Activated CD4-positive, alpha-beta T cell treated with anti-CD3 and anti-CD28 coated beads for 36 hours (primary cell): ENCODE results near the gene PAK3. TPM values are rescaled to one million over a fixed set of nuclear protein-coding genes. Genes with fewer than 3 reads are reported as not detected.

Experiments used
- ATAC-seq: fragments of 200-7000 bp; cut with Tn5 transposase; one replicate; pipeline ENCODE4 v1.10.0; 2021; ENCODE audit warnings: mild to moderate bottlenecking, moderate library complexity
- CTCF ChIA-PET: fragments of 350-600 bp; sonication (Branson Sonifier 250); formaldehyde crosslinking; loops from one replicate; lab custom pipeline; 2021; ENCODE audit warnings: antibody characterized with exemption; lab: Charles Lee
- POLR2A ChIA-PET: fragments of 350-600 bp; sonication (Branson Sonifier 250); formaldehyde crosslinking; loops from one replicate; lab custom pipeline; 2021; ENCODE audit warnings: antibody characterized with exemption, inconsistent platforms; lab: Charles Lee
- DNase-seq: peaks from one replicate; pipeline ENCODE4 v3.0.0-alpha.2; 2020
- H3K27ac Mint-ChIP-seq: one replicate; pipeline ENCODE4 v1.8.0; 2021; ENCODE audit warnings: mixed read lengths
- H3K27me3 Mint-ChIP-seq: one replicate; pipeline ENCODE4 v1.8.0; 2021; ENCODE audit warnings: mixed read lengths
- H3K36me3 Mint-ChIP-seq: one replicate; pipeline ENCODE4 v1.8.0; 2021; ENCODE audit warnings: low read depth, mixed read lengths
- H3K4me1 Mint-ChIP-seq: one replicate; pipeline ENCODE4 v1.8.0; 2021; ENCODE audit warnings: mixed read lengths
- H3K4me3 Mint-ChIP-seq: one replicate; pipeline ENCODE4 v1.8.0; 2021; ENCODE audit warnings: mild to moderate bottlenecking, moderate library complexity, mixed read lengths
- H3K9me3 Mint-ChIP-seq: one replicate; pipeline ENCODE4 v1.8.0; 2021; ENCODE audit warnings: low read depth, mixed read lengths
- intact Hi-C, 2 experiments: fragments of 100-400 bp; cut with DNase I in 1 of 2; cut with micrococcal nuclease in 1 of 2; formaldehyde crosslinking; loops; one replicate each; pipeline versions ENCODE4 v1.14.2 to v1.15.1; 2022 to 2024; cut with DNase I, micrococcal nuclease
- total RNA-seq, 2 experiments: library from RNA; stranded (reverse); gene quantifications; one replicate each; pipeline ENCODE4 v1.2.3, GENCODE V29; 2021

PAK3 gene
- total RNA-seq, 2 experiments from 2014 or later = 0.26 to 0.37 TPM

- no peaks in the 10 kb centered on the region for H3K9me3 Mint-ChIP-seq
- POLR2A ChIA-PET = interaction anchor here (0.7 kb wide), 1 partner anchor 297 kb away, joined by 3 read pairs; no protein-coding TSS in a partner anchor
- peaks cover 10% of the 10 kb centered on the region for H3K4me1 Mint-ChIP-seq
- H3K27me3 Mint-ChIP-seq = no peaks in the 10 kb centered on the region
- H3K36me3 Mint-ChIP-seq = no peaks in the 10 kb centered on the region
- no peak for DNase-seq
- CTCF ChIA-PET = interaction anchor here (1.0 kb wide), 1 partner anchor 47 kb away, joined by 3 read pairs; no protein-coding TSS in a partner anchor
- H3K4me3 Mint-ChIP-seq = no peak overlapping the region
- ATAC-seq = no peak
- H3K27ac Mint-ChIP-seq = no peak overlapping the region
- intact Hi-C loops = loop anchor here (5.0 kb wide), 2 partner anchors 110 to 650 kb away; no protein-coding TSS in a partner anchor
Measured at GRCh38 chrX:111102636-111103035, 6.6 kb downstream of the PAK3 start.

- no peak for DNase-seq
- Mint-ChIP-seq H3K4me3 (no peak overlapping the region), H3K27me3 (no peaks in the 10 kb centered on the region), H3K4me1 (peaks cover 7% of the 10 kb centered on the region), H3K27ac (no peak overlapping the region), H3K36me3 (no peaks in the 10 kb centered on the region), H3K9me3 (no peaks in the 10 kb centered on the region)
- POLR2A ChIA-PET = interaction anchor here (0.7 kb wide), 1 partner anchor 297 kb away, joined by 3 read pairs; no protein-coding TSS in a partner anchor
- ATAC-seq = no peak
- CTCF ChIA-PET = interaction anchor here (1.0 kb wide), 1 partner anchor 46 kb away, joined by 3 read pairs; no protein-coding TSS in a partner anchor
- intact Hi-C loops = loop anchor here (5.0 kb wide), 2 partner anchors 111 to 651 kb away; no protein-coding TSS in a partner anchor
Measured at GRCh38 chrX:111103246-111103645, 7.3 kb downstream of the PAK3 start.

- CTCF ChIA-PET = interaction anchor here (1.0 kb wide), 1 partner anchor 12 kb away, joined by 3 read pairs; no protein-coding TSS in a partner anchor
- H3K36me3 Mint-ChIP-seq = no peaks in the 10 kb centered on the region
- no peak overlapping the region for H3K4me3 Mint-ChIP-seq
- DNase-seq = no peak
- ATAC-seq = no peak
- no peaks in the 10 kb centered on the region for H3K4me1 Mint-ChIP-seq
- POLR2A ChIA-PET = no interaction called here
- no peaks in the 10 kb centered on the region for H3K27me3 Mint-ChIP-seq
- no peaks in the 10 kb centered on the region for H3K9me3 Mint-ChIP-seq
- intact Hi-C loops = no loop called here
- no peak overlapping the region for H3K27ac Mint-ChIP-seq
Measured at GRCh38 chrX:111110098-111110775, 14.2 kb downstream of the PAK3 start.

- intact Hi-C loops = no loop called here
- ATAC-seq (no peak), DNase-seq (no peak)
- ChIA-PET POLR2A (no interaction called here), CTCF (interaction anchor here (2.1 kb wide), 1 partner anchor 15 kb away, joined by 4 read pairs; no protein-coding TSS in a partner anchor)
- no peaks in the 10 kb centered on the region for H3K9me3 Mint-ChIP-seq
- H3K4me3 Mint-ChIP-seq = no peak overlapping the region
- H3K27me3 Mint-ChIP-seq = no peaks in the 10 kb centered on the region
- no peaks in the 10 kb centered on the region for H3K4me1 Mint-ChIP-seq
- no peak overlapping the region for H3K27ac Mint-ChIP-seq
- H3K36me3 Mint-ChIP-seq = no peaks in the 10 kb centered on the region
Measured at GRCh38 chrX:111114806-111115205, 18.8 kb downstream of the PAK3 start.

- DNase-seq (no peak), ATAC-seq (no peak)
- no peaks in the 10 kb centered on the region for H3K4me1 Mint-ChIP-seq
- H3K27me3 Mint-ChIP-seq = no peaks in the 10 kb centered on the region
- ChIA-PET POLR2A (no interaction called here), CTCF (interaction anchor here (0.6 kb wide), 1 partner anchor 15 kb away, joined by 4 read pairs; no protein-coding TSS in a partner anchor)
- intact Hi-C loops = no loop called here
- H3K4me3 Mint-ChIP-seq = no peak overlapping the region
- H3K36me3 Mint-ChIP-seq = no peaks in the 10 kb centered on the region
- H3K27ac Mint-ChIP-seq = no peak overlapping the region
- no peaks in the 10 kb centered on the region for H3K9me3 Mint-ChIP-seq
Measured at GRCh38 chrX:111116666-111117065, 20.7 kb downstream of the PAK3 start.

GRCh38 chrX:111119341-111119740 is 23.4 kb downstream of the PAK3 start:
- Mint-ChIP-seq H3K4me1 (peaks cover 12% of the 10 kb centered on the region), H3K4me3 (no peak overlapping the region), H3K27ac (no peak overlapping the region), H3K27me3 (no peaks in the 10 kb centered on the region), H3K36me3 (no peaks in the 10 kb centered on the region), H3K9me3 (no peaks in the 10 kb centered on the region)
- no peak for ATAC-seq
- no peak for DNase-seq
- POLR2A ChIA-PET = no interaction called here
- intact Hi-C loops = no loop called here
- CTCF ChIA-PET = no interaction called here

- Mint-ChIP-seq H3K36me3 (no peaks in the 10 kb centered on the region), H3K27ac (peak overlapping the region; percentile 70), H3K27me3 (peaks cover 2% of the 10 kb centered on the region), H3K4me3 (peak overlapping the region; percentile 43), H3K9me3 (no peaks in the 10 kb centered on the region), H3K4me1 (peaks cover 12% of the 10 kb centered on the region)
- ATAC-seq = peak; percentile 60
- intact Hi-C loops = no loop called here
- peak; percentile 7 for DNase-seq
- POLR2A ChIA-PET = no interaction called here
- CTCF ChIA-PET = interaction anchor here (0.6 kb wide), 1 partner anchor 199 kb away, joined by 3 read pairs; no protein-coding TSS in a partner anchor
Measured at GRCh38 chrX:111123125-111123524, 27.1 kb downstream of the PAK3 start.

- peaks cover 2% of the 10 kb centered on the region for H3K27me3 Mint-ChIP-seq
- peak overlapping the region; percentile 43 for H3K4me3 Mint-ChIP-seq
- intact Hi-C loops = no loop called here
- CTCF ChIA-PET = no interaction called here
- H3K27ac Mint-ChIP-seq = peak overlapping the region; percentile 70
- peaks cover 12% of the 10 kb centered on the region for H3K4me1 Mint-ChIP-seq
- DNase-seq (no peak), ATAC-seq (peak; percentile 82)
- POLR2A ChIA-PET = no interaction called here
- no peaks in the 10 kb centered on the region for H3K9me3 Mint-ChIP-seq
- H3K36me3 Mint-ChIP-seq = no peaks in the 10 kb centered on the region
Measured at GRCh38 chrX:111123606-111124179, 27.7 kb downstream of the PAK3 start.

- Mint-ChIP-seq H3K9me3 (no peaks in the 10 kb centered on the region), H3K36me3 (no peaks in the 10 kb centered on the region), H3K27me3 (peaks cover 2% of the 10 kb centered on the region), H3K4me3 (no peak overlapping the region), H3K27ac (no peak overlapping the region), H3K4me1 (peaks cover 12% of the 10 kb centered on the region)
- peak; percentile 41 for ATAC-seq
- peak; percentile 9 for DNase-seq
- POLR2A ChIA-PET = no interaction called here
- CTCF ChIA-PET = no interaction called here
- intact Hi-C loops = no loop called here
Measured at GRCh38 chrX:111124418-111124817, 28.4 kb downstream of the PAK3 start.

GRCh38 chrX:111127038-111127437 is 31.0 kb downstream of the PAK3 start:
- Mint-ChIP-seq H3K9me3 (no peaks in the 10 kb centered on the region), H3K27me3 (peaks cover 2% of the 10 kb centered on the region), H3K36me3 (no peaks in the 10 kb centered on the region), H3K27ac (no peak overlapping the region), H3K4me1 (peaks cover 21% of the 10 kb centered on the region), H3K4me3 (no peak overlapping the region)
- no peak for ATAC-seq
- intact Hi-C loops = no loop called here
- CTCF ChIA-PET = no interaction called here
- POLR2A ChIA-PET = no interaction called here
- no peak for DNase-seq

GRCh38 chrX:111129921-111130320 is 33.9 kb downstream of the PAK3 start:
- H3K4me3 Mint-ChIP-seq = no peak overlapping the region
- ChIA-PET CTCF (no interaction called here), POLR2A (no interaction called here)
- peak; percentile 51 for ATAC-seq
- peak overlapping the region; percentile 0 for H3K27ac Mint-ChIP-seq
- H3K36me3 Mint-ChIP-seq = no peaks in the 10 kb centered on the region
- intact Hi-C loops = no loop called here
- peaks cover 2% of the 10 kb centered on the region for H3K27me3 Mint-ChIP-seq
- no peak for DNase-seq
- H3K4me1 Mint-ChIP-seq = peaks cover 13% of the 10 kb centered on the region
- H3K9me3 Mint-ChIP-seq = no peaks in the 10 kb centered on the region
